A549 (cell line): ENCODE data around the gene ZBTB44. TPM values are rescaled to one million over a fixed set of nuclear protein-coding genes. Genes with fewer than 3 reads are reported as not detected.

ENCODE experiments used
- ATAC-seq, 2 experiments: fragments of 200-7000 bp in 1 of 2; fragments of >200 bp in 1 of 2; cut with Nextera tagmentation in 1 of 2; cut with Tn5 transposase in 1 of 2; 3 replicates each; pipeline versions ENCODE4 v1.8.0 to v1.9.1; 2018 to 2020; ENCODE audit warnings: mild to moderate bottlenecking in 1 of 2, moderate library complexity in 1 of 2
- CTCF ChIA-PET: fragments of 300-600 bp; sonication (Branson Sonifier 250); formaldehyde crosslinking; extraction: SDS; loops from one replicate; lab custom pipeline; 2021; ENCODE audit warnings: antibody characterized with exemption, inconsistent platforms; lab: Yijun Ruan, JAX
- POLR2A ChIA-PET: fragments of 350-600 bp; formaldehyde crosslinking; extraction: SDS; loops from one replicate; lab custom pipeline; 2021; ENCODE audit warnings: antibody characterized with exemption, inconsistent platforms; lab: Yijun Ruan, JAX
- DNase-seq, 2 experiments: peaks; one replicate each; pipeline versions ENCODE4 v3.0.0 to v3.0.0-alpha.2; 2011 to 2016; ENCODE audit warnings: low read depth in 1 of 2, low spot score in 1 of 2
- FAIRE-seq: peaks from 2 replicates; lab custom pipeline; 2011; peaks lifted over from hg19 to GRCh38; lab: Jason Lieb, UNC
- H3K27ac ChIP-seq, 2 experiments: fragments of >200 bp; sonication (Bioruptor Twin); formaldehyde crosslinking; 3 replicates each; pipeline ENCODE4 v1.5.1; 2016 to 2017
- H3K4me1 ChIP-seq: fragments of >200 bp; sonication (Bioruptor Twin); formaldehyde crosslinking; 3 replicates; pipeline ENCODE4 v1.6.1; 2016
- H3K4me2 ChIP-seq: fragments of >200 bp; sonication (Bioruptor Twin); formaldehyde crosslinking; 3 replicates; pipeline ENCODE4 v1.6.1; 2016
- H3K4me3 ChIP-seq: fragments of >200 bp; sonication (Bioruptor Twin); formaldehyde crosslinking; 3 replicates; pipeline ENCODE4 v1.5.1; 2016
- H3K9me3 ChIP-seq: fragments of >200 bp; sonication (Bioruptor Twin); formaldehyde crosslinking; 3 replicates; pipeline ENCODE4 v1.6.1; 2016
- ATOH8 ChIP-seq: fragments of 250-450 bp; sonication (Bioruptor Pico); IDR thresholded peaks from 2 replicates; pipeline ENCODE4 v1.5.0; 2020; ENCODE audit warnings: low read depth, mild to moderate bottlenecking, moderate library complexity
- BHLHE40 ChIP-seq: IDR thresholded peaks from 2 replicates; pipeline ENCODE4 v1.6.1; 2012; ENCODE audit warnings: low read depth, low read length, inconsistent platforms
- CHD2 ChIP-seq: fragments of 150-350 bp; IDR thresholded peaks from 2 replicates; pipeline ENCODE4 v1.6.1; 2014; ENCODE audit warnings: low read length; ENCODE audit not compliant: partially characterized antibody
- CHD4 ChIP-seq: fragments of 200-600 bp; sonication (generic); IDR thresholded peaks from 2 replicates; pipeline ENCODE4 v1.6.1; 2016; ENCODE audit warnings: antibody characterized with exemption, mild to moderate bottlenecking, borderline replicate concordance
- ELK1 ChIP-seq: fragments of 150-350 bp; IDR thresholded peaks from 2 replicates; pipeline ENCODE4 v1.6.1; 2014; ENCODE audit warnings: low read depth, mild to moderate bottlenecking, low read length
- EP300 ChIP-seq, 2 experiments: fragments of >200 bp; sonication (Bioruptor Twin); formaldehyde crosslinking; IDR thresholded peaks; 2 replicates in 1 of 2; 3 replicates in 1 of 2; pipeline ENCODE4 v1.6.1; 2016 to 2017
- FOSL2 ChIP-seq, 2 experiments: fragments of 450-650 bp in 1 of 2; fragments of >200 bp in 1 of 2; sonication (Bioruptor Twin) in 1 of 2; formaldehyde crosslinking; IDR thresholded peaks; 2 replicates each; pipeline versions ENCODE4 v1.5.0 to v1.6.1; 2016 to 2020; ENCODE audit warnings: mild to moderate bottlenecking in 1 of 2, moderate library complexity in 1 of 2
- JUNB ChIP-seq: fragments of >200 bp; sonication (Bioruptor Twin); formaldehyde crosslinking; IDR thresholded peaks from 2 replicates; pipeline ENCODE4 v1.6.1; 2016
- NPAS2 ChIP-seq: fragments of 250-450 bp; sonication (Bioruptor Pico); IDR thresholded peaks from 2 replicates; pipeline ENCODE4 v1.8.0; 2022; ENCODE audit warnings: mild to moderate bottlenecking, moderate library complexity, borderline replicate concordance
- PHF8 ChIP-seq: fragments of 200-600 bp; sonication (generic); IDR thresholded peaks from 2 replicates; pipeline ENCODE4 v1.6.1; 2016; ENCODE audit warnings: low read depth, mild to moderate bottlenecking, antibody characterized with exemption, moderate library complexity, borderline replicate concordance
- POLR2A ChIP-seq: IDR thresholded peaks from 2 replicates; pipeline ENCODE4 v1.6.1; 2012; ENCODE audit warnings: mild to moderate bottlenecking, low read length
- RAD21 ChIP-seq, 2 experiments: fragments of >200 bp in 1 of 2; sonication (Bioruptor Twin) in 1 of 2; formaldehyde crosslinking in 1 of 2; IDR thresholded peaks in 1 of 2; conservative IDR thresholded peaks in 1 of 2; 2 replicates in 1 of 2; 3 replicates in 1 of 2; pipeline ENCODE4 v1.6.1; 2012 to 2018; ENCODE audit warnings: inconsistent platforms in 1 of 2
- RCOR1 ChIP-seq: fragments of 150-350 bp; IDR thresholded peaks from 2 replicates; pipeline ENCODE4 v1.6.1; 2014; ENCODE audit warnings: antibody characterized with exemption, low read length, low read depth
- RFX5 ChIP-seq: fragments of 450-650 bp; IDR thresholded peaks from 2 replicates; pipeline ENCODE4 v1.7.1; 2014; ENCODE audit warnings: antibody characterized with exemption, mild to moderate bottlenecking, moderate library complexity
- SREBF2 ChIP-seq: fragments of 450-650 bp; IDR thresholded peaks from 2 replicates; pipeline ENCODE4 v1.6.1; 2014; ENCODE audit warnings: mild to moderate bottlenecking, moderate library complexity
- TP53 ChIP-seq: fragments of 250-450 bp; sonication (Bioruptor Pico); IDR thresholded peaks from 2 replicates; pipeline ENCODE4 v1.5.0; 2021; ENCODE audit warnings: mild to moderate bottlenecking, moderate library complexity
- ZC3H11A ChIP-seq: fragments of 450-650 bp; IDR thresholded peaks from 2 replicates; pipeline ENCODE4 v1.6.1; 2014; ENCODE audit warnings: antibody characterized with exemption, mild to moderate bottlenecking
- ZSCAN20 ChIP-seq: fragments of 250-450 bp; sonication (Bioruptor Pico); IDR thresholded peaks from 2 replicates; pipeline ENCODE4 v1.8.0; 2022; ENCODE audit warnings: mild to moderate bottlenecking, moderate library complexity
- WGBS: methylation state at CpG from one replicate; pipeline ENCODE4 v1.1.6; 2017; ENCODE audit errors: missing lambda C conversion rate; 5-methylcytosine and 5-hydroxymethylcytosine counted together
- polyA plus RNA-seq, 4 experiments: library from polyadenylated mRNA; depleted of rRNA in 3 of 4; stranded (reverse); fragments of >200 nt; fragmentation: RNase III in 1 of 4; extraction: RNeasy Plus Mini Kit Qiagen cat#74134 plus additional on column Dnase treatment in 1 of 4; gene quantifications; 2 replicates in 3 of 4; 3 replicates in 1 of 4; pipeline ENCODE4 v1.2.3, GENCODE V29; 2011 to 2017

ZBTB44 gene
- polyA plus RNA-seq, 2 of the 4 experiments (the other 2 are of a cell fraction), result 6.7 to 16.1 TPM

- TF ChIP-seq SREBF2 (no peak), CHD4 (no peak), CHD2 (no peak), PHF8 (no peak), POLR2A (no peak), RFX5 (no peak)
These were observed 91.3 kb downstream of the ZBTB44 start (continued) for GRCh38 chr11:130223291-130223971.

GRCh38 chr11:130220311-130221035, 94.2 kb downstream of the ZBTB44 start:
- no peak overlapping the region for H3K4me3 ChIP-seq
- DNase-seq, result no peak
- POLR2A ChIA-PET, result no interaction called here
- no peak; a peak in 2 of 6 replicates for ATAC-seq
- no peak for TF ChIP-seq RCOR1
- no peak for TF ChIP-seq CHD4
- TF ChIP-seq SREBF2, result no peak
- TF ChIP-seq RAD21 (conservative IDR thresholded peaks at IDR 0.05 in 1 of 2, IDR thresholded peaks at IDR 0.05 in 1 of 2), result no peak
- no peak for TF ChIP-seq TP53 (CRISPR knock-in tag)
- no peak for TF ChIP-seq ZSCAN20 (CRISPR knock-in tag)
- no peak for TF ChIP-seq EP300 (IDR thresholded peaks at IDR 0.05)
- TF ChIP-seq ZC3H11A, result no peak
- no peak overlapping the region for H3K4me2 ChIP-seq
- no peaks in the 10 kb centered on the region for H3K4me1 ChIP-seq
- CTCF ChIA-PET, result no interaction called here
- 90% methylated on average over 9 of the region's 19 CpGs for WGBS
- no peak for FAIRE-seq
- no peaks in the 10 kb centered on the region for H3K9me3 ChIP-seq
- H3K27ac ChIP-seq, result no peak overlapping the region

GRCh38 chr11:130219148-130219547, 95.6 kb downstream of the ZBTB44 start:
- no peak for TF ChIP-seq ELK1
- TF ChIP-seq RCOR1, result no peak
- no peak for TF ChIP-seq NPAS2 (CRISPR knock-in tag)
- TF ChIP-seq FOSL2 (IDR thresholded peaks at IDR 0.05), result no peak
- TF ChIP-seq FOSL2 (CRISPR knock-in tag; IDR thresholded peaks at IDR 0.05), result no peak
- TF ChIP-seq ATOH8 (CRISPR knock-in tag), result no peak
- no peak for TF ChIP-seq JUNB
- TF ChIP-seq POLR2A, result no peak
- TF ChIP-seq BHLHE40, result no peak
- TF ChIP-seq, all 56 proteins: peak for 0
- FAIRE-seq (no peak), ATAC-seq (no peak), DNase-seq (no peak)
- 93% methylated on average over 8 of the region's 8 CpGs for WGBS
- H3K27ac ChIP-seq, result no peak overlapping the region
- H3K4me2 ChIP-seq, result no peak overlapping the region
- no peaks in the 10 kb centered on the region for H3K4me1 ChIP-seq
- POLR2A ChIA-PET, result no interaction called here
- no peak overlapping the region for H3K4me3 ChIP-seq
- CTCF ChIA-PET, result no interaction called here
- no peaks in the 10 kb centered on the region for H3K9me3 ChIP-seq
